ENCODE data around the gene MME. TPM values are rescaled to one million over a fixed set of nuclear protein-coding genes. Genes with fewer than 3 reads are reported as not detected.

MME gene
- polyA plus RNA-seq, 2 donors: 0.12 to 0.20 TPM

GRCh38 chr3:155179966-155180757, 100.0 kb downstream of the MME start:
- Histone ChIP-seq H3K27me3 (ENCODE audit: control insufficient read depth in 1 of 2, insufficient read depth in 2 of 2, low read length in 2 of 2) (no peaks in the 10 kb centered on the region), H3K4me3 (ENCODE audit: low read depth in 1 of 2, low read length in 2 of 2) (no peak overlapping the region), H3K27ac (ENCODE audit: low read depth in 2 of 2, low read length in 1 of 2) (no peak overlapping the region), H3K36me3 (ENCODE audit: control insufficient read depth in 2 of 2, insufficient read depth in 2 of 2, low read length in 1 of 2) (no peaks in the 10 kb centered on the region), H3K9me3 (ENCODE audit: control insufficient read depth in 2 of 2, insufficient read depth in 1 of 2, low read depth in 1 of 2, low read length in 1 of 2) (no peaks in the 10 kb centered on the region), H3K4me1 (ENCODE audit: control insufficient read depth in 2 of 2, insufficient read depth in 2 of 2, low read length in 1 of 2) (no peaks in the 10 kb centered on the region)
- 47 to 73% methylated on average over 5 of the region's 5 CpGs for WGBS, 2 donors

- H3K9me3 ChIP-seq (ENCODE audit: control insufficient read depth in 2 of 2, insufficient read depth in 1 of 2, low read depth in 1 of 2, low read length in 1 of 2): no peaks in the 10 kb centered on the region
- H3K4me3 ChIP-seq (ENCODE audit: low read depth in 1 of 2, low read length in 2 of 2): no peak overlapping the region
- no peaks in the 10 kb centered on the region for H3K4me1 ChIP-seq (ENCODE audit: control insufficient read depth in 2 of 2, insufficient read depth in 2 of 2, low read length in 1 of 2)
- no peak overlapping the region for H3K27ac ChIP-seq (ENCODE audit: low read depth in 2 of 2, low read length in 1 of 2)
- 69 to 91% methylated on average over 1 of the region's 1 CpG for WGBS, 2 donors
- no peaks in the 10 kb centered on the region for H3K36me3 ChIP-seq (ENCODE audit: control insufficient read depth in 2 of 2, insufficient read depth in 2 of 2, low read length in 1 of 2)
- H3K27me3 ChIP-seq (ENCODE audit: control insufficient read depth in 1 of 2, insufficient read depth in 2 of 2, low read length in 2 of 2): no peaks in the 10 kb centered on the region
Measured at GRCh38 chr3:155182467-155182866, 102.3 kb downstream of the MME start.

- WGBS, 2 donors: 47 to 53% methylated on average over 1 of the region's 1 CpG
- no peaks in the 10 kb centered on the region for H3K36me3 ChIP-seq (ENCODE audit: control insufficient read depth in 2 of 2, insufficient read depth in 2 of 2, low read length in 1 of 2)
- no peaks in the 10 kb centered on the region for H3K27me3 ChIP-seq (ENCODE audit: control insufficient read depth in 1 of 2, insufficient read depth in 2 of 2, low read length in 2 of 2)
- H3K9me3 ChIP-seq (ENCODE audit: control insufficient read depth in 2 of 2, insufficient read depth in 1 of 2, low read depth in 1 of 2, low read length in 1 of 2): peaks cover 0 to 2% of the 10 kb centered on the region in 2 donors
- no peak overlapping the region for H3K4me3 ChIP-seq (ENCODE audit: low read depth in 1 of 2, low read length in 2 of 2)
- H3K4me1 ChIP-seq (ENCODE audit: control insufficient read depth in 2 of 2, insufficient read depth in 2 of 2, low read length in 1 of 2): no peaks in the 10 kb centered on the region
- H3K27ac ChIP-seq (ENCODE audit: low read depth in 2 of 2, low read length in 1 of 2): no peak overlapping the region
Measured at GRCh38 chr3:155184011-155184410, 103.9 kb downstream of the MME start.

- Histone ChIP-seq H3K36me3 (ENCODE audit: control insufficient read depth in 2 of 2, insufficient read depth in 2 of 2, low read length in 1 of 2) (no peaks in the 10 kb centered on the region), H3K9me3 (ENCODE audit: control insufficient read depth in 2 of 2, insufficient read depth in 1 of 2, low read depth in 1 of 2, low read length in 1 of 2) (peaks cover 0 to 3% of the 10 kb centered on the region in 2 donors), H3K4me1 (ENCODE audit: control insufficient read depth in 2 of 2, insufficient read depth in 2 of 2, low read length in 1 of 2) (no peaks in the 10 kb centered on the region), H3K4me3 (ENCODE audit: low read depth in 1 of 2, low read length in 2 of 2) (no peak overlapping the region), H3K27me3 (ENCODE audit: control insufficient read depth in 1 of 2, insufficient read depth in 2 of 2, low read length in 2 of 2) (no peaks in the 10 kb centered on the region), H3K27ac (ENCODE audit: low read depth in 2 of 2, low read length in 1 of 2) (no peak overlapping the region)
- 86 to 98% methylated on average over 2 of the region's 2 CpGs for WGBS, 2 donors
Measured at GRCh38 chr3:155185631-155186071, 105.5 kb downstream of the MME start.

- no peaks in the 10 kb centered on the region for H3K27me3 ChIP-seq (ENCODE audit: control insufficient read depth in 1 of 2, insufficient read depth in 2 of 2, low read length in 2 of 2)
- no peaks in the 10 kb centered on the region for H3K36me3 ChIP-seq (ENCODE audit: control insufficient read depth in 2 of 2, insufficient read depth in 2 of 2, low read length in 1 of 2)
- H3K4me1 ChIP-seq (ENCODE audit: control insufficient read depth in 2 of 2, insufficient read depth in 2 of 2, low read length in 1 of 2): no peaks in the 10 kb centered on the region
- WGBS, 2 donors: 53 to 54% methylated on average over 2 of the region's 2 CpGs
- peaks cover 0 to 3% of the 10 kb centered on the region in 2 donors for H3K9me3 ChIP-seq (ENCODE audit: control insufficient read depth in 2 of 2, insufficient read depth in 1 of 2, low read depth in 1 of 2, low read length in 1 of 2)
- no peak overlapping the region for H3K4me3 ChIP-seq (ENCODE audit: low read depth in 1 of 2, low read length in 2 of 2)
- H3K27ac ChIP-seq (ENCODE audit: low read depth in 2 of 2, low read length in 1 of 2): no peak overlapping the region
Measured at GRCh38 chr3:155188031-155188430, 107.9 kb downstream of the MME start.

GRCh38 chr3:155189478-155189877, 109.4 kb downstream of the MME start:
- 92 to 93% methylated on average over 4 of the region's 4 CpGs for WGBS, 2 donors
- Histone ChIP-seq H3K4me3 (ENCODE audit: low read depth in 1 of 2, low read length in 2 of 2) (no peak overlapping the region), H3K36me3 (ENCODE audit: control insufficient read depth in 2 of 2, insufficient read depth in 2 of 2, low read length in 1 of 2) (no peaks in the 10 kb centered on the region), H3K27me3 (ENCODE audit: control insufficient read depth in 1 of 2, insufficient read depth in 2 of 2, low read length in 2 of 2) (no peaks in the 10 kb centered on the region), H3K27ac (ENCODE audit: low read depth in 2 of 2, low read length in 1 of 2) (no peak overlapping the region), H3K9me3 (ENCODE audit: control insufficient read depth in 2 of 2, insufficient read depth in 1 of 2, low read depth in 1 of 2, low read length in 1 of 2) (peaks cover 0 to 3% of the 10 kb centered on the region in 2 donors), H3K4me1 (ENCODE audit: control insufficient read depth in 2 of 2, insufficient read depth in 2 of 2, low read length in 1 of 2) (no peaks in the 10 kb centered on the region)

- no peak overlapping the region for H3K4me3 ChIP-seq (ENCODE audit: low read depth in 1 of 2, low read length in 2 of 2)
- H3K27ac ChIP-seq (ENCODE audit: low read depth in 2 of 2, low read length in 1 of 2): no peak overlapping the region
- no peaks in the 10 kb centered on the region for H3K36me3 ChIP-seq (ENCODE audit: control insufficient read depth in 2 of 2, insufficient read depth in 2 of 2, low read length in 1 of 2)
- peaks cover 0 to 3% of the 10 kb centered on the region in 2 donors for H3K9me3 ChIP-seq (ENCODE audit: control insufficient read depth in 2 of 2, insufficient read depth in 1 of 2, low read depth in 1 of 2, low read length in 1 of 2)
- no peaks in the 10 kb centered on the region for H3K4me1 ChIP-seq (ENCODE audit: control insufficient read depth in 2 of 2, insufficient read depth in 2 of 2, low read length in 1 of 2)
- H3K27me3 ChIP-seq (ENCODE audit: control insufficient read depth in 1 of 2, insufficient read depth in 2 of 2, low read length in 2 of 2): no peaks in the 10 kb centered on the region
Measured at GRCh38 chr3:155190691-155191090, 110.6 kb downstream of the MME start.

GRCh38 chr3:155192957-155193746, 113.0 kb downstream of the MME start:
- H3K36me3 ChIP-seq (ENCODE audit: control insufficient read depth in 2 of 2, insufficient read depth in 2 of 2, low read length in 1 of 2): no peaks in the 10 kb centered on the region
- no peaks in the 10 kb centered on the region for H3K27me3 ChIP-seq (ENCODE audit: control insufficient read depth in 1 of 2, insufficient read depth in 2 of 2, low read length in 2 of 2)
- H3K9me3 ChIP-seq (ENCODE audit: control insufficient read depth in 2 of 2, insufficient read depth in 1 of 2, low read depth in 1 of 2, low read length in 1 of 2): peaks cover 0 to 3% of the 10 kb centered on the region in 2 donors
- H3K27ac ChIP-seq (ENCODE audit: low read depth in 2 of 2, low read length in 1 of 2): no peak overlapping the region
- H3K4me1 ChIP-seq (ENCODE audit: control insufficient read depth in 2 of 2, insufficient read depth in 2 of 2, low read length in 1 of 2): no peaks in the 10 kb centered on the region
- no peak overlapping the region for H3K4me3 ChIP-seq (ENCODE audit: low read depth in 1 of 2, low read length in 2 of 2)
- WGBS, 2 donors: 71 to 73% methylated on average over 2 of the region's 2 CpGs

- Histone ChIP-seq H3K4me3 (ENCODE audit: low read depth in 1 of 2, low read length in 2 of 2) (no peak overlapping the region), H3K27me3 (ENCODE audit: control insufficient read depth in 1 of 2, insufficient read depth in 2 of 2, low read length in 2 of 2) (no peaks in the 10 kb centered on the region), H3K27ac (ENCODE audit: low read depth in 2 of 2, low read length in 1 of 2) (no peak overlapping the region), H3K9me3 (ENCODE audit: control insufficient read depth in 2 of 2, insufficient read depth in 1 of 2, low read depth in 1 of 2, low read length in 1 of 2) (peaks cover 0 to 2% of the 10 kb centered on the region in 2 donors), H3K4me1 (ENCODE audit: control insufficient read depth in 2 of 2, insufficient read depth in 2 of 2, low read length in 1 of 2) (no peaks in the 10 kb centered on the region), H3K36me3 (ENCODE audit: control insufficient read depth in 2 of 2, insufficient read depth in 2 of 2, low read length in 1 of 2) (no peaks in the 10 kb centered on the region)
- 91 to 93% methylated on average over 2 of the region's 2 CpGs for WGBS, 2 donors
Measured at GRCh38 chr3:155193868-155194267, 113.7 kb downstream of the MME start.
